Smooth muscle cell (in vitro differentiated cells): ENCODE data around the gene GPC6. TPM values are rescaled to one million over a fixed set of nuclear protein-coding genes. Genes with fewer than 3 reads are reported as not detected.

Experiments used
- DNase-seq: peaks from one replicate; lab custom pipeline; 2025; ENCODE audit not compliant: unreplicated experiment; lab: John Stamatoyannopoulos, UW
- H2AFZ ChIP-seq: fragments of 200-600 bp; sonication (generic); 2 replicates; pipeline ENCODE4 v1.6.0; 2016; ENCODE audit warnings: antibody characterized with exemption, low read depth, mild to moderate bottlenecking
- H3F3A ChIP-seq: fragments of 200-600 bp; sonication (generic); 2 replicates; pipeline ENCODE4 v1.6.0; 2017; ENCODE audit warnings: antibody characterized with exemption, low read depth
- H3K27ac ChIP-seq: fragments of 200-600 bp; sonication (generic); 2 replicates; pipeline ENCODE4 v1.5.1; 2016; ENCODE audit warnings: low read depth, mild to moderate bottlenecking
- H3K27me3 ChIP-seq: fragments of 200-600 bp; sonication (generic); 2 replicates; pipeline ENCODE4 v1.6.1; 2016; ENCODE audit warnings: low read depth, mild to moderate bottlenecking
- H3K36me3 ChIP-seq: fragments of 200-600 bp; sonication (generic); 2 replicates; pipeline ENCODE4 v1.5.1; 2016; ENCODE audit warnings: low read depth
- H3K4me1 ChIP-seq: fragments of 200-600 bp; sonication (generic); 2 replicates; pipeline ENCODE4 v1.5.1; 2016; ENCODE audit warnings: low read depth
- H3K4me2 ChIP-seq: fragments of 200-600 bp; sonication (generic); 2 replicates; pipeline ENCODE4 v1.6.0; 2016; ENCODE audit warnings: mild to moderate bottlenecking
- H3K4me3 ChIP-seq: fragments of 200-600 bp; sonication (generic); 2 replicates; pipeline ENCODE4 v1.5.1; 2016; ENCODE audit warnings: mild to moderate bottlenecking
- H3K79me2 ChIP-seq: fragments of 200-600 bp; sonication (generic); 2 replicates; pipeline ENCODE4 v1.6.0; 2016; ENCODE audit warnings: low read depth, mild to moderate bottlenecking
- H3K9ac ChIP-seq: fragments of 200-600 bp; sonication (generic); 2 replicates; pipeline ENCODE4 v1.6.0; 2016; ENCODE audit warnings: low read depth
- H3K9me3 ChIP-seq: fragments of 200-600 bp; sonication (generic); replicated peaks from 2 replicates; pipeline ENCODE4 v1.5.1; 2016; ENCODE audit warnings: low read depth
- H4K20me1 ChIP-seq: fragments of 200-600 bp; sonication (generic); 2 replicates; pipeline ENCODE4 v1.6.0; 2016; ENCODE audit warnings: low read depth
- WGBS: methylation state at CpG from one replicate; pipeline ENCODE4 v1.1.7; 2016; ENCODE audit warnings: low lambda C conversion rate; 5-methylcytosine and 5-hydroxymethylcytosine counted together
- polyA plus RNA-seq: library from polyadenylated mRNA; unstranded; fragments of >200 nt; fragmentation: Nextera tagmentation; extraction: Ambion mirVana; gene quantifications from 2 replicates; pipeline ENCODE4 v1.2.1, GENCODE V29; 2016
- total RNA-seq: library from RNA; depleted of rRNA; stranded (reverse); fragments of >200 nt; gene quantifications from 2 replicates; pipeline ENCODE4 v1.2.3, GENCODE V29; 2014
- TF ChIP-seq, protein P1 (sequence below): fragments of 200-600 bp; sonication (generic); IDR thresholded peaks from 2 replicates; pipeline ENCODE4 v1.5.1; 2017; ENCODE audit warnings: borderline replicate concordance, mild to moderate bottlenecking, antibody characterized with exemption; ENCODE audit not compliant: insufficient read depth, poor library complexity, severe bottlenecking

GPC6 gene
- total and polyA plus RNA-seq, 2 experiments from 2014 or later = 19.7 to 68.5 TPM

DNA sequence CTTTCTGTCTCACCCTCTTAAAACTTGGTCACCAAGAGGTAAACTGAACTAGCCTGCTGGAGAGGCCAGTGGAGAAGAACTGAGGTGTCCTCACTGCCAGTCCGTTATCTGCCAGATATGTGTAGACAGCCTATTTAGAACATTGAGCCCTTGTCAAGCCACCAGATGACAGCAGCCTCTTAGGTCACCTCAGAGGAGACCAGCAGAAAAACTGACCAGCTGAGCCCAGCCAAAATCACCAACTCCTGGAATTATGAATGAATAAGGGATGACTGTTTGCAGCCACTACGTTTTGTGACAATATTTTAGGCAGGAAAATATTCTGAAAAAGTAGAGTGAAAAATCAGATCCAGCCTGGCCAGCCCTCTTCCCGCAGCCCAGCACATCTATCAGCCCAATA is 739.0 kb downstream of the GPC6 start:
- WGBS = 97% methylated on average over 3 of the region's 3 CpGs
- H3K79me2 ChIP-seq = no peaks in the 10 kb centered on the region
- no peak overlapping the region for H3K9ac ChIP-seq
- no peak overlapping the region for H3K4me3 ChIP-seq
- H3K27ac ChIP-seq = no peak overlapping the region
- H3K4me2 ChIP-seq = no peak overlapping the region
- DNase-seq = no peak
- no peaks in the 10 kb centered on the region for H3F3A ChIP-seq
- H2AFZ ChIP-seq = no peak overlapping the region
- no peaks in the 10 kb centered on the region for H3K27me3 ChIP-seq
- no peaks in the 10 kb centered on the region for H3K36me3 ChIP-seq
- H3K4me1 ChIP-seq = no peaks in the 10 kb centered on the region
- H4K20me1 ChIP-seq = no peaks in the 10 kb centered on the region
- TF ChIP-seq, protein P1, sequence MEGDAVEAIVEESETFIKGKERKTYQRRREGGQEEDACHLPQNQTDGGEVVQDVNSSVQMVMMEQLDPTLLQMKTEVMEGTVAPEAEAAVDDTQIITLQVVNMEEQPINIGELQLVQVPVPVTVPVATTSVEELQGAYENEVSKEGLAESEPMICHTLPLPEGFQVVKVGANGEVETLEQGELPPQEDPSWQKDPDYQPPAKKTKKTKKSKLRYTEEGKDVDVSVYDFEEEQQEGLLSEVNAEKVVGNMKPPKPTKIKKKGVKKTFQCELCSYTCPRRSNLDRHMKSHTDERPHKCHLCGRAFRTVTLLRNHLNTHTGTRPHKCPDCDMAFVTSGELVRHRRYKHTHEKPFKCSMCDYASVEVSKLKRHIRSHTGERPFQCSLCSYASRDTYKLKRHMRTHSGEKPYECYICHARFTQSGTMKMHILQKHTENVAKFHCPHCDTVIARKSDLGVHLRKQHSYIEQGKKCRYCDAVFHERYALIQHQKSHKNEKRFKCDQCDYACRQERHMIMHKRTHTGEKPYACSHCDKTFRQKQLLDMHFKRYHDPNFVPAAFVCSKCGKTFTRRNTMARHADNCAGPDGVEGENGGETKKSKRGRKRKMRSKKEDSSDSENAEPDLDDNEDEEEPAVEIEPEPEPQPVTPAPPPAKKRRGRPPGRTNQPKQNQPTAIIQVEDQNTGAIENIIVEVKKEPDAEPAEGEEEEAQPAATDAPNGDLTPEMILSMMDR = no peak
- no peaks in the 10 kb centered on the region for H3K9me3 ChIP-seq

DNA sequence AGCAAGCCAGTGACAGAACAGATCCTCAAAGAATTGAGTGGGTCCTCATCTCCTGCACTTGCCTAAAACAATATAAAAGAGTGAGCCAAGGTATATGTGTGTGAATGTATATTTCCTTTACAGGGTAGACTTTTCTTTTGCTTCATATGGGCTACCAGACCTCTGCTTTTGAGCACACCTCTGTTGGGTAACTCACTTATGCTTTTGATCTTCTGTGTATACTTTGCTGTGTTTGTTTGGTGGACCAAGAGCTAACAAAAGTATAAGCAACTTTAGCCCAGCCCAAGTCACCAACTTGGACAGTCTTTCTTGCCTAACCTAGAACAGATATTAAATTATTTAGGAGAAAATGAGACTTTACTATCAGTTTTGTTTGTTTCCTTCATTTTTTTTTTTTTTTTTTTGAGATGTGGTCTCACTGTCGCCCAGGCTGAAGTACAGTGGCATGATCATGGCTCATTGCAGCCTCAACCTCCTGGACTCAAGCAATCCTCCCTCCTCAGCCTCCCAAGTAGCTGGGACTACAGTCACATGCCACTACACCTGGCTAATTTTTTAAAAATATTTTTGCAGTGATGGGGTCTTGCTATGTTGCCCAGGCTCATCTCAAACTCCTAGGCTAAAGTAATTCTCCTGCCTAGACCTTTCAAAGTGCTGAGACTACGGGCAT is 739.8 kb downstream of the GPC6 start:
- Histone ChIP-seq H3K4me3 (no peak overlapping the region), H3K4me2 (no peak overlapping the region), H3K9ac (no peak overlapping the region), H2AFZ (no peak overlapping the region), H4K20me1 (no peaks in the 10 kb centered on the region), H3F3A (no peaks in the 10 kb centered on the region), H3K9me3 (no peaks in the 10 kb centered on the region), H3K36me3 (no peaks in the 10 kb centered on the region), H3K79me2 (no peaks in the 10 kb centered on the region), H3K4me1 (no peaks in the 10 kb centered on the region), H3K27me3 (no peaks in the 10 kb centered on the region), H3K27ac (no peak overlapping the region)
- 100% methylated on average over 2 of the region's 2 CpGs for WGBS
- no peak for DNase-seq
- TF ChIP-seq, protein P1 = no peak

DNA sequence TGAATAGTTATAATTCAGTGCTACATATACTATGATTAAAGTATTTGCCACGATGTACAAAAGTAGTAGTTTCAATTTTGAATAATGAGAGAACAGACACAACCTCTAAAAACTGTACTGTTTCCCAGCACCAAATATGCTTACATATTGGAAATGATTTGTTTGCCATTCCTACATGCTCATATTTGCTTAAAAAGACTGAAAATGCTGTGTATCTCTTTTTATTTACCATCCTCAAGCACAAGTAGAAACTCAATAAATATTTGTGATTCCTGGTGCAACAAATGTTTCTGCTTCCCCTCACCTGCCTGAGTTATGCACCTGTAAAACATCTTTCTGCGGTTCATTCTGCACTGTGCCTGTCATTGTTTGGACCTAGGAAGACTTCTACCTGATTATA is 740.7 kb downstream of the GPC6 start:
- 92% methylated on average over 2 of the region's 2 CpGs for WGBS
- H3K4me2 ChIP-seq = no peak overlapping the region
- TF ChIP-seq, protein P1 = no peak
- H3K79me2 ChIP-seq = no peaks in the 10 kb centered on the region
- no peak overlapping the region for H3K9ac ChIP-seq
- H3F3A ChIP-seq = no peaks in the 10 kb centered on the region
- H4K20me1 ChIP-seq = no peaks in the 10 kb centered on the region
- no peaks in the 10 kb centered on the region for H3K4me1 ChIP-seq
- no peak for DNase-seq
- H2AFZ ChIP-seq = no peak overlapping the region
- no peak overlapping the region for H3K27ac ChIP-seq
- H3K9me3 ChIP-seq = no peaks in the 10 kb centered on the region
- no peaks in the 10 kb centered on the region for H3K27me3 ChIP-seq
- H3K36me3 ChIP-seq = no peaks in the 10 kb centered on the region
- H3K4me3 ChIP-seq = no peak overlapping the region

DNA sequence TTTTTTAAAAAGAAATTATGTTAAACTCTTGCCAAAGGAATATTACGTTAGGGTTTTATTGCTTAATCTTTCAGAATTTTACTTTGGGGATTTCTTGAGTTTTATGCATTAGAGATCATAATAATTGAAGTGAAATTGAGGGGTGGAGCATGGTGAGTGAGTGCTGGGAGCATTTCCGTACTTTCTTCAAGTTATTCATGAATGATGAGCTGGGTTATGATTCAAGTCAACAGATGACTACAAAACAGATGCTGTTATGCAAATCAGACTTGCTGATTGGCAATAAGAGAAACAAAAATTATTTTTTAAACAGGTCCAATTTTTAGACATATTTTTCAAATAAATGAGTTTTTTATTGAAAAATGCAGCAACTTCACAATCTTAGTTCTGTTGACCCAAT is 748.6 kb downstream of the GPC6 start:
- DNase-seq = no peak
- no peak overlapping the region for H3K9ac ChIP-seq
- H3F3A ChIP-seq = no peaks in the 10 kb centered on the region
- TF ChIP-seq, protein P1 = no peak
- H3K27me3 ChIP-seq = no peaks in the 10 kb centered on the region
- H3K4me1 ChIP-seq = no peaks in the 10 kb centered on the region
- H3K9me3 ChIP-seq = peaks cover 4% of the 10 kb centered on the region
- WGBS = 97% methylated on average over 2 of the region's 2 CpGs
- H4K20me1 ChIP-seq = no peaks in the 10 kb centered on the region
- no peaks in the 10 kb centered on the region for H3K79me2 ChIP-seq
- no peak overlapping the region for H3K4me2 ChIP-seq
- H2AFZ ChIP-seq = no peak overlapping the region
- no peaks in the 10 kb centered on the region for H3K36me3 ChIP-seq
- H3K4me3 ChIP-seq = no peak overlapping the region
- H3K27ac ChIP-seq = no peak overlapping the region
